Gastrocnemius medialis (tissue), 4 donors: ENCODE results near the gene S100A11.

ENCODE experiments used
- POLR2A ChIP-seq, 2 donors: fragments of 450-650 bp; IDR thresholded peaks; one replicate each; pipeline ENCODE4 v1.6.1; 2017; ENCODE audit warnings: antibody characterized with exemption in 2 of 2, mild to moderate bottlenecking in 2 of 2, moderate library complexity in 2 of 2
- TF ChIP-seq, protein P1 (sequence below), 5 experiments: fragments of 450-650 bp in 3 of 5; fragments of 200-600 bp in 2 of 5; sonication (generic) in 2 of 5; IDR thresholded peaks in 4 of 5; conservative IDR thresholded peaks in 1 of 5; 1 replicate in 4 of 5; 2 replicates in 1 of 5; pipeline ENCODE4 v1.5.1; 2016 to 2019; ENCODE audit warnings: antibody characterized with exemption in 5 of 5, mild to moderate bottlenecking in 3 of 5, moderate library complexity in 3 of 5

DNA sequence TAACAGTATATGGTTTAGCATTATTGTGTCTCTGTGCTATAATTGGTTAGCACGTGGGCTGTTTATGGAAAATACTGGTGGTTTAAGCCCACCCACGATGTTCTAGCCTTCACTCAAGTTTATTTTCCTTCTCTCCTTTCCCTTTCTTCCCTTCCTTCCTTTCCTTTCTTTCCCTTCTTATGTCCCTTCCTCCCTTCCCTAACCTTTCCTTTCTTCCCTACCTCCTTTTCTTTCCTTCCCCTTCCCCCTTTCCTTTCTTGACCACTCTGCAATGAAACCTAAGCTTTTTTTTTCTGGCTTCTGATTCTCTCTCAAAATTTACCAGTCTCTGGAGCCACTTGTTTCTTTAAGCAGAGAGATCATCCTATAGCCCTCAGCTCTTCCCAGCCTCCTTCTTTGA lies 29.8 kb downstream of the S100A11 start:
- TF ChIP-seq, protein P1, sequence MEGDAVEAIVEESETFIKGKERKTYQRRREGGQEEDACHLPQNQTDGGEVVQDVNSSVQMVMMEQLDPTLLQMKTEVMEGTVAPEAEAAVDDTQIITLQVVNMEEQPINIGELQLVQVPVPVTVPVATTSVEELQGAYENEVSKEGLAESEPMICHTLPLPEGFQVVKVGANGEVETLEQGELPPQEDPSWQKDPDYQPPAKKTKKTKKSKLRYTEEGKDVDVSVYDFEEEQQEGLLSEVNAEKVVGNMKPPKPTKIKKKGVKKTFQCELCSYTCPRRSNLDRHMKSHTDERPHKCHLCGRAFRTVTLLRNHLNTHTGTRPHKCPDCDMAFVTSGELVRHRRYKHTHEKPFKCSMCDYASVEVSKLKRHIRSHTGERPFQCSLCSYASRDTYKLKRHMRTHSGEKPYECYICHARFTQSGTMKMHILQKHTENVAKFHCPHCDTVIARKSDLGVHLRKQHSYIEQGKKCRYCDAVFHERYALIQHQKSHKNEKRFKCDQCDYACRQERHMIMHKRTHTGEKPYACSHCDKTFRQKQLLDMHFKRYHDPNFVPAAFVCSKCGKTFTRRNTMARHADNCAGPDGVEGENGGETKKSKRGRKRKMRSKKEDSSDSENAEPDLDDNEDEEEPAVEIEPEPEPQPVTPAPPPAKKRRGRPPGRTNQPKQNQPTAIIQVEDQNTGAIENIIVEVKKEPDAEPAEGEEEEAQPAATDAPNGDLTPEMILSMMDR (IDR thresholded peaks at IDR 0.05 in 4 of 5, conservative IDR thresholded peaks at IDR 0.05 in 1 of 5): no peak
- TF ChIP-seq POLR2A (IDR thresholded peaks at IDR 0.05): no peak
